MM.1S (cell line): ENCODE measurements around the gene PCDH9.

ENCODE experiments used
- DNase-seq: peaks from one replicate; pipeline ENCODE4 v3.0.0-alpha.2; 2015
- H2AFZ ChIP-seq: fragments of 300-600 bp; sonication (generic); 2 replicates; pipeline ENCODE4 v1.6.0; 2016; ENCODE audit warnings: antibody characterized with exemption, low read length
- H3F3A ChIP-seq: fragments of 300-600 bp; sonication (generic); 2 replicates; pipeline ENCODE4 v1.6.1; 2016; ENCODE audit warnings: mild to moderate bottlenecking, antibody characterized with exemption, low read length, moderate library complexity, mixed read lengths; ENCODE audit not compliant: insufficient read depth
- H3K27ac ChIP-seq: fragments of 300-600 bp; sonication (generic); 2 replicates; pipeline ENCODE4 v1.5.1; 2016; ENCODE audit warnings: mild to moderate bottlenecking, low read length
- H3K27me3 ChIP-seq: fragments of 300-600 bp; sonication (generic); replicated peaks from 2 replicates; pipeline ENCODE4 v1.6.0; 2016; ENCODE audit warnings: low read length; ENCODE audit not compliant: insufficient read depth
- H3K36me3 ChIP-seq: fragments of 300-600 bp; sonication (generic); replicated peaks from 2 replicates; pipeline ENCODE4 v1.6.1; 2016; ENCODE audit warnings: mild to moderate bottlenecking, low read length, mixed read lengths; ENCODE audit not compliant: insufficient read depth
- H3K4me1 ChIP-seq: fragments of 300-600 bp; sonication (generic); 2 replicates; pipeline ENCODE4 v1.6.1; 2016; ENCODE audit warnings: low read length, mixed read lengths
- H3K4me2 ChIP-seq: fragments of 300-600 bp; sonication (generic); 2 replicates; pipeline ENCODE4 v1.6.0; 2016; ENCODE audit warnings: low read depth, low read length
- H3K4me3 ChIP-seq: fragments of 300-600 bp; sonication (generic); 2 replicates; pipeline ENCODE4 v1.5.1; 2016; ENCODE audit warnings: low read length, mixed read lengths
- H3K79me2 ChIP-seq: fragments of 300-600 bp; sonication (generic); 2 replicates; pipeline ENCODE4 v1.6.1; 2016; ENCODE audit warnings: mixed run types, low read length, mixed read lengths
- H3K9ac ChIP-seq: fragments of 300-600 bp; sonication (generic); 2 replicates; pipeline ENCODE4 v1.6.1; 2016; ENCODE audit warnings: low read length, mixed read lengths
- H3K9me2 ChIP-seq: fragments of 300-600 bp; sonication (generic); replicated peaks from 2 replicates; pipeline ENCODE4 v1.6.1; 2016; ENCODE audit warnings: mild to moderate bottlenecking, low read length, mixed read lengths; ENCODE audit not compliant: insufficient read depth
- H3K9me3 ChIP-seq: fragments of 300-600 bp; sonication (generic); replicated peaks from 2 replicates; pipeline ENCODE4 v1.6.1; 2016; ENCODE audit warnings: mild to moderate bottlenecking, low read length, mixed read lengths; ENCODE audit not compliant: insufficient read depth
- H4K20me1 ChIP-seq: fragments of 300-600 bp; sonication (generic); 2 replicates; pipeline ENCODE4 v1.6.1; 2016; ENCODE audit warnings: mild to moderate bottlenecking, low read length, moderate library complexity, mixed read lengths; ENCODE audit not compliant: insufficient read depth
- EZH2 ChIP-seq: fragments of 300-600 bp; sonication (generic); optimal IDR thresholded peaks from 2 replicates; pipeline ENCODE3; 2017; ENCODE audit warnings: low read depth, mild to moderate bottlenecking, antibody characterized with exemption, low read length, mixed read lengths
- EZH2phosphoT487 ChIP-seq: fragments of 300-600 bp; sonication (generic); IDR thresholded peaks from 2 replicates; pipeline ENCODE4 v1.6.1; 2018; ENCODE audit warnings: antibody characterized with exemption, low read length
- TF ChIP-seq, protein P1 (sequence below): fragments of 300-600 bp; sonication (generic); IDR thresholded peaks from 2 replicates; pipeline ENCODE4 v1.5.1; 2016; ENCODE audit warnings: antibody characterized with exemption, low read length, mixed read lengths

The PCDH9 gene

DNA sequence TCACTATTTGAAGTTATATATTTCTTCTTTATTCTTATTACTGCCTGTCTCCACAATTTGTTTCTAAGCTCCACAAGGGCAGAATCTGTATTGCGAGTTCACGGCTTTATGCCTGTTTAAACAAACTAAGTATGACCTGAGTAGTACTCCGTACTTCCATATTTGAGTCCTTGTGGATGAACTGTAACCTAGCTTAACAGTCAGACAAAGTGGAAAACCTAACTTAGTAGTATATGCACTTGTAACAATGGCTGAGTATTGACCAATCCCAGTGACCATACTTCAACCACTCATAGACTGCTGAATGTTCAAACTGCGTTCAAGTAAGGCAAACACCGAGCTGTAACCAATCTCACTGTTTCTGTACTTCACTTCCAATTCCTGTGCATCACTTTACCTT, 292.7 kb downstream of the PCDH9 start:
- no peaks in the 10 kb centered on the region for H4K20me1 ChIP-seq
- TF ChIP-seq, protein P1, sequence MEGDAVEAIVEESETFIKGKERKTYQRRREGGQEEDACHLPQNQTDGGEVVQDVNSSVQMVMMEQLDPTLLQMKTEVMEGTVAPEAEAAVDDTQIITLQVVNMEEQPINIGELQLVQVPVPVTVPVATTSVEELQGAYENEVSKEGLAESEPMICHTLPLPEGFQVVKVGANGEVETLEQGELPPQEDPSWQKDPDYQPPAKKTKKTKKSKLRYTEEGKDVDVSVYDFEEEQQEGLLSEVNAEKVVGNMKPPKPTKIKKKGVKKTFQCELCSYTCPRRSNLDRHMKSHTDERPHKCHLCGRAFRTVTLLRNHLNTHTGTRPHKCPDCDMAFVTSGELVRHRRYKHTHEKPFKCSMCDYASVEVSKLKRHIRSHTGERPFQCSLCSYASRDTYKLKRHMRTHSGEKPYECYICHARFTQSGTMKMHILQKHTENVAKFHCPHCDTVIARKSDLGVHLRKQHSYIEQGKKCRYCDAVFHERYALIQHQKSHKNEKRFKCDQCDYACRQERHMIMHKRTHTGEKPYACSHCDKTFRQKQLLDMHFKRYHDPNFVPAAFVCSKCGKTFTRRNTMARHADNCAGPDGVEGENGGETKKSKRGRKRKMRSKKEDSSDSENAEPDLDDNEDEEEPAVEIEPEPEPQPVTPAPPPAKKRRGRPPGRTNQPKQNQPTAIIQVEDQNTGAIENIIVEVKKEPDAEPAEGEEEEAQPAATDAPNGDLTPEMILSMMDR, result no peak
- TF ChIP-seq EZH2phosphoT487 (no peak), EZH2 (no peak)

DNA sequence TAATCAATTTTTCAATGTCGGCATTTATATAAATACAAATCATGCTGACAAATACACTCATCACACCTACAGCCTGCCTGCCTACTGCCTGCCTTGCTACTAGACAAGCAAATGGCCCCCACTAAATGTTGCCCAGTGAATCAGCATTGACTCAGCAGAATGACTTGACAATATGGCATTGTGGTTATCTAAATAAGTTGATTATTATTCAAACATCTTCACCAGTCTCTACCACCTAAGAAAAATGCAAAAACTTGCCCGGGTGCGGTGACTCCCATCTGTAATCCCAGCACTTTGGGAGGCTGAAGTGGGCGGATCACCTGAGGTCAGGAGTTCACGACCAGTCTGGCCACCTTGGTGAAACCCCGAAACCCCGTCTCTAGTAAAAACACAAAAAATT, 296.1 kb downstream of the PCDH9 start:
- H3K4me1 ChIP-seq, result no peaks in the 10 kb centered on the region
- no peaks in the 10 kb centered on the region for H3K9me3 ChIP-seq
- no peak overlapping the region for H3K27ac ChIP-seq
- no peak for DNase-seq
- no peaks in the 10 kb centered on the region for H3K36me3 ChIP-seq
- H4K20me1 ChIP-seq, result no peaks in the 10 kb centered on the region
- H3K4me3 ChIP-seq, result no peak overlapping the region
- H3K9me2 ChIP-seq, result no peaks in the 10 kb centered on the region
- no peaks in the 10 kb centered on the region for H3K79me2 ChIP-seq
- H2AFZ ChIP-seq, result no peak overlapping the region
- no peak for TF ChIP-seq EZH2phosphoT487
- TF ChIP-seq, protein P1, result no peak
- no peak for TF ChIP-seq EZH2
- no peaks in the 10 kb centered on the region for H3F3A ChIP-seq
- H3K9ac ChIP-seq, result no peak overlapping the region
- H3K4me2 ChIP-seq, result no peak overlapping the region
- no peaks in the 10 kb centered on the region for H3K27me3 ChIP-seq

More for the DNA sequence above, 292.7 kb downstream of the PCDH9 start:
- no peak for DNase-seq
- Histone ChIP-seq H3K27ac (no peak overlapping the region), H3F3A (no peaks in the 10 kb centered on the region), H3K9ac (no peak overlapping the region), H3K9me2 (no peaks in the 10 kb centered on the region), H3K27me3 (no peaks in the 10 kb centered on the region), H3K79me2 (no peaks in the 10 kb centered on the region), H2AFZ (no peak overlapping the region), H3K4me2 (no peak overlapping the region), H3K36me3 (no peaks in the 10 kb centered on the region), H3K9me3 (no peaks in the 10 kb centered on the region), H3K4me3 (no peak overlapping the region), H3K4me1 (no peaks in the 10 kb centered on the region)

- no peaks in the 10 kb centered on the region for H3K27me3 ChIP-seq
- H3K27ac ChIP-seq, result no peak overlapping the region
- H3K36me3 ChIP-seq, result no peaks in the 10 kb centered on the region
- H3K9me3 ChIP-seq, result no peaks in the 10 kb centered on the region
- H3K9ac ChIP-seq, result no peak overlapping the region
- H3K4me3 ChIP-seq, result no peak overlapping the region
- no peaks in the 10 kb centered on the region for H3K9me2 ChIP-seq
- H3F3A ChIP-seq, result no peaks in the 10 kb centered on the region
- no peaks in the 10 kb centered on the region for H3K79me2 ChIP-seq
- H3K4me1 ChIP-seq, result no peaks in the 10 kb centered on the region
- no peaks in the 10 kb centered on the region for H4K20me1 ChIP-seq
- no peak for DNase-seq
- no peak for TF ChIP-seq EZH2
- TF ChIP-seq, protein P1, result no peak
- H3K4me2 ChIP-seq, result no peak overlapping the region
- H2AFZ ChIP-seq, result no peak overlapping the region
Observed at GRCh38 chr13:66933527-66933926, 296.6 kb downstream of the PCDH9 start.
